Measurements from ENCODE around the gene GINS1.

GINS1 gene

DNA sequence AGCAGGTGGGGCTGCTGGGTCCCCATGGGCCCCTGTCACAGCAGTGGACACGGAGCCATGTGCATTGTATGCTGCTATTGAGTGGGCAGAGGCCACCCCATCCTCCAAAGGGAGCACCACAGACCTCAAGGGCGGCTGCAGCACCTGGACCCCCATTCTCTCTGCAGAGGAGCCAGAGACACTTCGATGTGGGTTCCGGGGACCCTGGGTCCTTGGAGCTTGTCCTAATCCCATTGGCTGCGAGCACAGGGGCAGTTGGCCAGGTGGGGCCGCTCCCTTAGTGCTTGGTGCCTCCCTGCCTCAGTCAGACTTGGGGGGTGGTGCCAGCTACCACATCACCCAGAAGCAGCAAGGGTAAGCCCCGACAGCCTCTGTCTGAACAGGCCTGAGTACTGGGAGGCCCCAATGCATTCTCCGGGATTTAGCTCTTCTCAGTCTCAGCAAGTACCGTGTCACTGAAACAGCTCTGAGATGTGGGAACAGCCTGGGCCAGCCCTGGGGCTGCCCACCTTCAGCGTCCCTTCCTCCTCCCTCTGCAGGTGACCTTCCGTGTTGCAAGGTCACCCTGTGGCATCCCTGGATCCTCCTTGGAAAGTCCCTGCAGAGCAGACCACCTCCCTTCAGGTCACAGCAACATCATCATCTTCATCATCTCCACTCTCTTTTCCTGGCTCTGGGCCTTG is 73.9 kb downstream of the GINS1 start:
- TF ChIP-seq TEAD4 (IDR thresholded peaks at IDR 0.05) (no peak), YY1 (IDR thresholded peaks at IDR 0.05; ENCODE audit: low read depth) (no peak), ZBTB7A (IDR thresholded peaks at IDR 0.05; ENCODE audit: low read depth) (no peak), FOXM1 (IDR thresholded peaks at IDR 0.05; ENCODE audit: borderline replicate concordance, low read depth) (no peak), MAX (IDR thresholded peaks at IDR 0.05) (no peak), TAF1 (IDR thresholded peaks at IDR 0.05; ENCODE audit: low read depth) (no peak), CREB1 (IDR thresholded peaks at IDR 0.05; ENCODE audit: low read depth) (no peak), TCF12 (IDR thresholded peaks at IDR 0.05; ENCODE audit: low read depth) (no peak), EP300 (IDR thresholded peaks at IDR 0.05; ENCODE audit: borderline replicate concordance) (no peak), NFIC (IDR thresholded peaks at IDR 0.05) (no peak), RAD21 (IDR thresholded peaks at IDR 0.05; ENCODE audit: low read depth) (no peak), EGR1 (IDR thresholded peaks at IDR 0.05) (no peak), CEBPB (IDR thresholded peaks at IDR 0.05) (no peak)
- TF ChIP-seq, protein P1, sequence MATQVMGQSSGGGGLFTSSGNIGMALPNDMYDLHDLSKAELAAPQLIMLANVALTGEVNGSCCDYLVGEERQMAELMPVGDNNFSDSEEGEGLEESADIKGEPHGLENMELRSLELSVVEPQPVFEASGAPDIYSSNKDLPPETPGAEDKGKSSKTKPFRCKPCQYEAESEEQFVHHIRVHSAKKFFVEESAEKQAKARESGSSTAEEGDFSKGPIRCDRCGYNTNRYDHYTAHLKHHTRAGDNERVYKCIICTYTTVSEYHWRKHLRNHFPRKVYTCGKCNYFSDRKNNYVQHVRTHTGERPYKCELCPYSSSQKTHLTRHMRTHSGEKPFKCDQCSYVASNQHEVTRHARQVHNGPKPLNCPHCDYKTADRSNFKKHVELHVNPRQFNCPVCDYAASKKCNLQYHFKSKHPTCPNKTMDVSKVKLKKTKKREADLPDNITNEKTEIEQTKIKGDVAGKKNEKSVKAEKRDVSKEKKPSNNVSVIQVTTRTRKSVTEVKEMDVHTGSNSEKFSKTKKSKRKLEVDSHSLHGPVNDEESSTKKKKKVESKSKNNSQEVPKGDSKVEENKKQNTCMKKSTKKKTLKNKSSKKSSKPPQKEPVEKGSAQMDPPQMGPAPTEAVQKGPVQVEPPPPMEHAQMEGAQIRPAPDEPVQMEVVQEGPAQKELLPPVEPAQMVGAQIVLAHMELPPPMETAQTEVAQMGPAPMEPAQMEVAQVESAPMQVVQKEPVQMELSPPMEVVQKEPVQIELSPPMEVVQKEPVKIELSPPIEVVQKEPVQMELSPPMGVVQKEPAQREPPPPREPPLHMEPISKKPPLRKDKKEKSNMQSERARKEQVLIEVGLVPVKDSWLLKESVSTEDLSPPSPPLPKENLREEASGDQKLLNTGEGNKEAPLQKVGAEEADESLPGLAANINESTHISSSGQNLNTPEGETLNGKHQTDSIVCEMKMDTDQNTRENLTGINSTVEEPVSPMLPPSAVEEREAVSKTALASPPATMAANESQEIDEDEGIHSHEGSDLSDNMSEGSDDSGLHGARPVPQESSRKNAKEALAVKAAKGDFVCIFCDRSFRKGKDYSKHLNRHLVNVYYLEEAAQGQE (IDR thresholded peaks at IDR 0.05; ENCODE audit: low read depth) = no peak
- TF ChIP-seq, protein P2, sequence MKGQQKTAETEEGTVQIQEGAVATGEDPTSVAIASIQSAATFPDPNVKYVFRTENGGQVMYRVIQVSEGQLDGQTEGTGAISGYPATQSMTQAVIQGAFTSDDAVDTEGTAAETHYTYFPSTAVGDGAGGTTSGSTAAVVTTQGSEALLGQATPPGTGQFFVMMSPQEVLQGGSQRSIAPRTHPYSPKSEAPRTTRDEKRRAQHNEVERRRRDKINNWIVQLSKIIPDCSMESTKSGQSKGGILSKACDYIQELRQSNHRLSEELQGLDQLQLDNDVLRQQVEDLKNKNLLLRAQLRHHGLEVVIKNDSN (IDR thresholded peaks at IDR 0.05) = no peak

DNA sequence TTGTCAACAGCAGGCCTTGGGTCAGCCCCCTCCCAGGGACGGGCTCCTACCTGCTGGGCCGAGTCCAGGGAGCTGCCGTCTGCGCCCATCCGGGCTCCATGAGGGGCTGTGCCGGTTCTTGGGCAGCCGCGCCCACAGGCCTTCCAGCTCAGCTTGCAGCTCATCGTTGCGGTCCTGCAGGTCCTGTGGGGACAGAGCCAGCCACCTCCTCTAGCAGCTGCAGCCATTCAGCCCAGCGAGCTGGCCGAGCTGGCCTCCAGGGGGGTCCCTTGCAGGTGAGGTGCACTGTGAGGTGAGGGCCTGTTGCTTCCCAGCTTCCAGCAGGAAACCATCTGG is 74.4 kb downstream of the GINS1 start:
- TF ChIP-seq, protein P2 (IDR thresholded peaks at IDR 0.05) = no peak
- TF ChIP-seq EP300 (IDR thresholded peaks at IDR 0.05; ENCODE audit: borderline replicate concordance) (no peak), YY1 (IDR thresholded peaks at IDR 0.05; ENCODE audit: low read depth) (no peak), CREB1 (IDR thresholded peaks at IDR 0.05; ENCODE audit: low read depth) (no peak), ZBTB7A (IDR thresholded peaks at IDR 0.05; ENCODE audit: low read depth) (no peak), NFIC (IDR thresholded peaks at IDR 0.05) (no peak), FOXM1 (IDR thresholded peaks at IDR 0.05; ENCODE audit: borderline replicate concordance, low read depth) (no peak), TAF1 (IDR thresholded peaks at IDR 0.05; ENCODE audit: low read depth) (no peak), CEBPB (IDR thresholded peaks at IDR 0.05) (no peak), TEAD4 (IDR thresholded peaks at IDR 0.05) (no peak), RAD21 (IDR thresholded peaks at IDR 0.05; ENCODE audit: low read depth) (no peak), MAX (IDR thresholded peaks at IDR 0.05) (no peak), EGR1 (IDR thresholded peaks at IDR 0.05) (no peak), TCF12 (IDR thresholded peaks at IDR 0.05; ENCODE audit: low read depth) (no peak)
- TF ChIP-seq, protein P1 (IDR thresholded peaks at IDR 0.05; ENCODE audit: low read depth) = no peak

GRCh38 chr20:25483431-25484132 is 76.1 kb downstream of the GINS1 start:
- no peak for TF ChIP-seq CEBPB (IDR thresholded peaks at IDR 0.05)
- TF ChIP-seq, protein P2 (IDR thresholded peaks at IDR 0.05) = no peak
- TF ChIP-seq EGR1 (IDR thresholded peaks at IDR 0.05) = no peak
- TF ChIP-seq EP300 (IDR thresholded peaks at IDR 0.05; ENCODE audit: borderline replicate concordance) = no peak
- TF ChIP-seq, protein P1 (IDR thresholded peaks at IDR 0.05; ENCODE audit: low read depth) = no peak
- TF ChIP-seq MAX (IDR thresholded peaks at IDR 0.05) = no peak
- no peak for TF ChIP-seq YY1 (IDR thresholded peaks at IDR 0.05; ENCODE audit: low read depth)
- TF ChIP-seq CREB1 (IDR thresholded peaks at IDR 0.05; ENCODE audit: low read depth) = no peak
- TF ChIP-seq TCF12 (IDR thresholded peaks at IDR 0.05; ENCODE audit: low read depth) = no peak
- TF ChIP-seq TAF1 (IDR thresholded peaks at IDR 0.05; ENCODE audit: low read depth) = no peak
- TF ChIP-seq RAD21 (IDR thresholded peaks at IDR 0.05; ENCODE audit: low read depth) = no peak
- TF ChIP-seq TEAD4 (IDR thresholded peaks at IDR 0.05) = no peak
- no peak for TF ChIP-seq NFIC (IDR thresholded peaks at IDR 0.05)
- no peak for TF ChIP-seq FOXM1 (IDR thresholded peaks at IDR 0.05; ENCODE audit: borderline replicate concordance, low read depth)

Measured in Ishikawa (cell line).